HCT116 (cell line): Measurements from ENCODE around the gene RBP2. TPM values are rescaled to one million over a fixed set of nuclear protein-coding genes. Genes with fewer than 3 reads are reported as not detected.

Experiments
- ATAC-seq: fragments of 200-7000 bp; cut with Tn5 transposase; 2 replicates; pipeline ENCODE4 v1.9.1; 2020; ENCODE audit warnings: mild to moderate bottlenecking, moderate library complexity
- BruUV-seq: library from RNA; stranded (reverse); fragments of 400-500 nt; replicated peaks from 2 replicates; lab custom pipeline; 2021; lab: Mats Ljungman, UMichigan
- CTCF ChIA-PET: fragments of 300-600 bp; sonication (Branson Sonifier 250); formaldehyde crosslinking; loops from one replicate; lab custom pipeline; 2021; ENCODE audit warnings: antibody characterized with exemption; lab: Charles Lee
- POLR2A ChIA-PET: fragments of 300-600, 350-600 bp; sonication (Branson Sonifier 250); formaldehyde crosslinking; loops from one replicate; lab custom pipeline; 2021; ENCODE audit warnings: antibody characterized with exemption; lab: Charles Lee
- RAD21 ChIA-PET, 2 experiments: fragments of 300-600 bp; sonication (Branson Sonifier 250); formaldehyde crosslinking; loops; one replicate each; lab custom pipeline; 2023; ENCODE audit warnings: low total read pairs in 2 of 2; ENCODE audit not compliant: uncharacterized antibody in 2 of 2, unreplicated experiment in 2 of 2, low non-redundant PET in 1 of 2; lab: Charles Lee
- DNase-seq: peaks from one replicate; pipeline ENCODE4 v3.0.0-alpha.2; 2010; ENCODE audit warnings: low read depth, low spot score
- H2AFZ ChIP-seq: fragments of 200-600 bp; shearing (Covaris generic), sonication (generic); 2 replicates; pipeline ENCODE4 v1.6.1; 2017; ENCODE audit warnings: low read depth, mixed run types, mixed read lengths, antibody characterized with exemption, low read length; ENCODE audit not compliant: poor library complexity, severe bottlenecking
- H3K27ac ChIP-seq: 2 replicates; pipeline ENCODE4 v1.5.1; 2012; ENCODE audit warnings: low read depth, low read length
- H3K27me3 ChIP-seq: fragments of 200-600 bp; sonication (generic); 2 replicates; pipeline ENCODE4 v1.6.1; 2016; ENCODE audit warnings: mixed run types, low read length, mixed read lengths; ENCODE audit not compliant: insufficient read depth
- H3K36me3 ChIP-seq, 2 experiments: fragments of 200-500 bp in 1 of 2; fragments of 200-600 bp in 1 of 2; sonication (Bioruptor generic) in 1 of 2; sonication (generic) in 1 of 2; 2 replicates each; pipeline versions ENCODE4 v1.5.1 to v1.6.1; 2014 to 2016; ENCODE audit warnings: low read length in 2 of 2, inconsistent platforms in 1 of 2, mixed read lengths in 1 of 2, mixed run types in 1 of 2; ENCODE audit not compliant: insufficient read depth in 2 of 2, control insufficient read depth in 1 of 2
- H3K4me1 ChIP-seq, 2 experiments: fragments of 200-600 bp in 1 of 2; sonication (generic) in 1 of 2; 2 replicates each; pipeline versions ENCODE4 v1.5.1 to v1.6.1; 2012 to 2017; ENCODE audit warnings: low read length in 2 of 2, inconsistent platforms in 1 of 2, mild to moderate bottlenecking in 1 of 2, mixed read lengths in 1 of 2, mixed run types in 1 of 2, moderate library complexity in 1 of 2; ENCODE audit not compliant: insufficient read depth in 2 of 2, control insufficient read depth in 1 of 2
- H3K4me2 ChIP-seq: fragments of 200-600 bp; sonication (generic); 2 replicates; pipeline ENCODE4 v1.6.1; 2017; ENCODE audit warnings: mixed run types, low read length, mixed read lengths
- H3K4me3 ChIP-seq, 2 experiments: fragments of 200-600 bp in 1 of 2; sonication (generic) in 1 of 2; replicated peaks in 1 of 2; 2 replicates each; pipeline ENCODE4 v1.5.1; 2011 to 2016; ENCODE audit warnings: low read length in 2 of 2, control low read depth in 1 of 2, low read depth in 1 of 2, mild to moderate bottlenecking in 1 of 2, mixed read lengths in 1 of 2, mixed run types in 1 of 2
- H3K79me2 ChIP-seq: fragments of 200-600 bp; sonication (generic); 2 replicates; pipeline ENCODE4 v1.6.1; 2017; ENCODE audit warnings: mild to moderate bottlenecking, mixed run types, low read length, moderate library complexity, mixed read lengths; ENCODE audit not compliant: insufficient read depth
- H3K9ac ChIP-seq: fragments of 200-600 bp; sonication (generic); 2 replicates; pipeline ENCODE4 v1.6.1; 2016; ENCODE audit warnings: low read length, mixed read lengths
- H3K9me2 ChIP-seq: fragments of 200-600 bp; sonication (generic), shearing (Covaris generic); 2 replicates; pipeline ENCODE4 v1.6.1; 2017; ENCODE audit warnings: mixed run types, mild to moderate bottlenecking, moderate library complexity; ENCODE audit not compliant: insufficient read depth
- H3K9me3 ChIP-seq, 2 experiments: fragments of 200-500 bp in 1 of 2; fragments of 200-600 bp in 1 of 2; sonication (Bioruptor generic) in 1 of 2; sonication (generic) in 1 of 2; 2 replicates each; pipeline ENCODE4 v1.6.1; 2014 to 2017; ENCODE audit warnings: low read length in 2 of 2, mixed read lengths in 2 of 2, inconsistent platforms in 1 of 2, low read depth in 1 of 2, mild to moderate bottlenecking in 1 of 2, mixed run types in 1 of 2, moderate library complexity in 1 of 2; ENCODE audit not compliant: control insufficient read depth in 1 of 2, insufficient read depth in 1 of 2
- H4K20me1 ChIP-seq: fragments of 200-600 bp; sonication (generic), shearing (Covaris generic); 2 replicates; pipeline ENCODE4 v1.6.1; 2017; ENCODE audit warnings: mixed run types, mild to moderate bottlenecking, moderate library complexity; ENCODE audit not compliant: insufficient read depth
- CEBPB ChIP-seq: IDR thresholded peaks from 2 replicates; pipeline ENCODE4 v1.6.1; 2012; ENCODE audit warnings: low read depth
- CTCF ChIP-seq, 3 experiments: fragments of 200-600 bp in 1 of 3; sonication (generic) in 1 of 3; IDR thresholded peaks in 2 of 3; conservative IDR thresholded peaks in 1 of 3; 2 replicates each; pipeline ENCODE4 v1.5.1; 2012 to 2017; ENCODE audit warnings: low read depth in 2 of 3, low read length in 2 of 3, antibody characterized with exemption in 1 of 3, borderline replicate concordance in 1 of 3, control low read depth in 1 of 3, mild to moderate bottlenecking in 1 of 3, mixed read lengths in 1 of 3, mixed run types in 1 of 3, moderate library complexity in 1 of 3; ENCODE audit not compliant: insufficient read depth in 1 of 3
- EZH2phosphoT487 ChIP-seq: fragments of 200-600 bp; IDR thresholded peaks from 2 replicates; pipeline ENCODE4 v1.6.1; 2018; ENCODE audit warnings: antibody characterized with exemption, borderline replicate concordance
- FOSL1 ChIP-seq: IDR thresholded peaks from 2 replicates; pipeline ENCODE4 v1.6.1; 2012; ENCODE audit warnings: low read depth
- MAX ChIP-seq: IDR thresholded peaks from 2 replicates; pipeline ENCODE4 v1.6.1; 2012
- REST ChIP-seq: IDR thresholded peaks from 2 replicates; pipeline ENCODE4 v1.6.1; 2012; ENCODE audit warnings: low read depth
- TCF7L2 ChIP-seq: IDR thresholded peaks from 2 replicates; pipeline ENCODE4 v1.7.0; 2011; ENCODE audit warnings: borderline replicate concordance, inconsistent platforms; ENCODE audit not compliant: insufficient read depth, insufficient read length; ENCODE audit errors: extremely low read depth
- YY1 ChIP-seq: IDR thresholded peaks from 2 replicates; pipeline ENCODE4 v1.6.1; 2011; ENCODE audit warnings: low read length, low read depth, moderate library complexity, mild to moderate bottlenecking; ENCODE audit not compliant: insufficient replicate concordance; ENCODE audit errors: extremely low read depth
- intact Hi-C: fragments of 100-400 bp; cut with micrococcal nuclease; formaldehyde crosslinking; loops from 2 replicates; pipeline ENCODE4 v1.10.0; 2022
- total RNA-seq: library from RNA; stranded (reverse); gene quantifications from one replicate; pipeline ENCODE4 v1.2.1, GENCODE V29; 2021; ENCODE audit not compliant: unreplicated experiment

Gene RBP2
- total RNA-seq, 1 experiment from 2014 or later, result not detected

- no peak for ATAC-seq
These were observed 3.1 kb downstream of the RBP2 start for GRCh38 chr3:139473155-139473771.

GRCh38 chr3:139472380-139473010, 3.8 kb downstream of the RBP2 start:
- DNase-seq (no peak), ATAC-seq (no peak)
- Histone ChIP-seq H3K9me2 (no peaks in the 10 kb centered on the region), H3K36me3 (no peaks in the 10 kb centered on the region), H3K79me2 (no peaks in the 10 kb centered on the region), H3K27me3 (no peaks in the 10 kb centered on the region), H3K4me1 (peaks cover 0 to 6% of the 10 kb centered on the region in 2 experiments; a peak in 1 of 4 replicates), H3K9me3 (no peaks in the 10 kb centered on the region), H3K27ac (no peak overlapping the region), H2AFZ (no peak overlapping the region), H3K4me3 (no peak overlapping the region), H3K4me2 (no peak overlapping the region), H4K20me1 (no peaks in the 10 kb centered on the region), H3K9ac (no peak overlapping the region)
- ChIA-PET RAD21 (no interaction called here), CTCF (no interaction called here), POLR2A (no interaction called here)
- no TSS peak for BruUV-seq
- TF ChIP-seq CTCF (IDR thresholded peaks at IDR 0.05 in 2 of 3, conservative IDR thresholded peaks at IDR 0.05 in 1 of 3; ENCODE audit: borderline replicate concordance in 1 of 3, insufficient read depth in 1 of 3, low read depth in 2 of 3, low read length in 2 of 3) (no peak), EZH2phosphoT487 (no peak), REST (no peak), YY1 (no peak), MAX (no peak), TCF7L2 (no peak)
- intact Hi-C loops, result no loop called here

More at GRCh38 chr3:139473155-139473771, 3.1 kb downstream of the RBP2 start:
- H3K4me3 ChIP-seq, result no peak overlapping the region
- no peak for DNase-seq
- RAD21 ChIA-PET, result no interaction called here
- CTCF ChIA-PET, result no interaction called here
- H3K9ac ChIP-seq, result no peak overlapping the region
- intact Hi-C loops, result no loop called here
- H3K4me1 ChIP-seq, result peaks cover 0 to 6% of the 10 kb centered on the region in 2 experiments; a peak in 1 of 4 replicates
- POLR2A ChIA-PET, result no interaction called here
- no peaks in the 10 kb centered on the region for H3K9me2 ChIP-seq
- no peaks in the 10 kb centered on the region for H3K36me3 ChIP-seq
- H3K79me2 ChIP-seq, result no peaks in the 10 kb centered on the region
- TF ChIP-seq YY1, result no peak
- 0 out of 2 replicates have a peak, but pooled peaks have one; percentile 17 for TF ChIP-seq FOSL1
- 0 out of 2 replicates have a peak, but pooled peaks have one; percentile 27 for TF ChIP-seq CEBPB
- no TSS peak for BruUV-seq
- no peaks in the 10 kb centered on the region for H3K27me3 ChIP-seq
- no peaks in the 10 kb centered on the region for H3K9me3 ChIP-seq
- H3K4me2 ChIP-seq, result peak overlapping the region; percentile 17; the same call in 1 of the 2 replicates
- no peak overlapping the region for H2AFZ ChIP-seq
- no peak overlapping the region for H3K27ac ChIP-seq
- no peaks in the 10 kb centered on the region for H4K20me1 ChIP-seq
